IMR-90 (cell line): Measurements from ENCODE around the gene EZR. TPM values are rescaled to one million over a fixed set of nuclear protein-coding genes. Genes with fewer than 3 reads are reported as not detected.

Experiments used
- ATAC-seq: fragments of 200-7000 bp; cut with Tn5 transposase; 2 replicates; pipeline ENCODE4 v1.9.1; 2020; ENCODE audit warnings: low read depth, mild to moderate bottlenecking, moderate library complexity
- BruUV-seq: library from RNA; stranded (reverse); fragments of 400-500 nt; replicated peaks from 2 replicates; lab custom pipeline; 2021; lab: Mats Ljungman, UMichigan
- CTCF ChIA-PET: fragments of 300-600 bp; formaldehyde crosslinking; extraction: SDS; loops from one replicate; lab custom pipeline; 2021; ENCODE audit warnings: antibody characterized with exemption; lab: Yijun Ruan, JAX
- POLR2A ChIA-PET: fragments of 300-600 bp; sonication (Branson Sonifier 250); formaldehyde crosslinking; loops from one replicate; lab custom pipeline; 2022; ENCODE audit warnings: antibody characterized with exemption; ENCODE audit not compliant: unreplicated experiment; lab: Charles Lee
- DNase-seq: peaks from one replicate; pipeline ENCODE4 v3.0.0; 2013
- H2AFZ ChIP-seq: replicated peaks from 2 replicates; pipeline ENCODE3; 2013; ENCODE audit warnings: low read length, mild to moderate bottlenecking; ENCODE audit not compliant: poor library complexity
- H2AK5ac ChIP-seq: 2 replicates; pipeline ENCODE4 v1.6.1; 2013; ENCODE audit warnings: low read depth, low read length, inconsistent platforms
- H2AK9ac ChIP-seq: replicated peaks from 2 replicates; pipeline ENCODE3; 2013; ENCODE audit warnings: mild to moderate bottlenecking, low read depth, low read length, moderate library complexity; ENCODE audit not compliant: poor library complexity
- H2BK120ac ChIP-seq: 2 replicates; pipeline ENCODE4 v1.6.1; 2013; ENCODE audit warnings: low read depth, low read length, inconsistent platforms
- H2BK15ac ChIP-seq: 3 replicates; pipeline ENCODE4 v1.6.1; 2013; ENCODE audit warnings: low read depth, low read length, inconsistent platforms
- H2BK20ac ChIP-seq: 2 replicates; pipeline ENCODE4 v1.6.1; 2013; ENCODE audit warnings: low read depth, mild to moderate bottlenecking, inconsistent platforms, low read length, moderate library complexity
- H2BK5ac ChIP-seq: 2 replicates; pipeline ENCODE4 v1.6.1; 2013; ENCODE audit warnings: mild to moderate bottlenecking, low read depth, low read length, inconsistent platforms; ENCODE audit not compliant: poor library complexity, severe bottlenecking
- H3K14ac ChIP-seq: replicated peaks from 2 replicates; pipeline ENCODE4 v1.6.1; 2013; ENCODE audit warnings: low read depth, low read length, inconsistent platforms
- H3K18ac ChIP-seq: 2 replicates; pipeline ENCODE4 v1.6.1; 2013; ENCODE audit warnings: low read depth, low read length, control low read depth
- H3K23ac ChIP-seq: 2 replicates; pipeline ENCODE4 v1.6.1; 2013; ENCODE audit warnings: low read depth, low read length, inconsistent platforms
- H3K27ac ChIP-seq: 2 replicates; pipeline ENCODE4 v1.5.1; 2013; ENCODE audit warnings: mild to moderate bottlenecking, control low read depth, low read length; ENCODE audit not compliant: insufficient read depth
- H3K27me3 ChIP-seq: 2 replicates; pipeline ENCODE4 v1.6.1; 2013; ENCODE audit warnings: low read length; ENCODE audit not compliant: control insufficient read depth, insufficient read depth
- H3K36me3 ChIP-seq: 2 replicates; pipeline ENCODE4 v1.6.1; 2013; ENCODE audit warnings: low read length, mixed read lengths; ENCODE audit not compliant: control insufficient read depth, insufficient read depth
- H3K4ac ChIP-seq: 2 replicates; pipeline ENCODE4 v1.6.1; 2013; ENCODE audit warnings: low read depth, low read length, inconsistent platforms
- H3K4me1 ChIP-seq: 2 replicates; pipeline ENCODE4 v1.6.1; 2013; ENCODE audit warnings: low read length, mixed read lengths; ENCODE audit not compliant: control insufficient read depth, insufficient read depth
- H3K4me2 ChIP-seq: 2 replicates; pipeline ENCODE4 v1.6.1; 2013; ENCODE audit warnings: low read depth, mild to moderate bottlenecking, control low read depth, low read length, moderate library complexity
- H3K4me3 ChIP-seq: 2 replicates; pipeline ENCODE4 v1.5.1; 2013; ENCODE audit warnings: low read depth, mild to moderate bottlenecking, control low read depth, low read length, moderate library complexity; ENCODE audit not compliant: insufficient read depth
- H3K56ac ChIP-seq: 2 replicates; pipeline ENCODE4 v1.6.1; 2013; ENCODE audit warnings: low read length, inconsistent platforms; ENCODE audit not compliant: insufficient read depth; ENCODE audit errors: extremely low read depth
- H3K79me1 ChIP-seq, 2 experiments: 2 replicates each; pipeline ENCODE4 v1.6.1; 2013; ENCODE audit warnings: low read length in 2 of 2, inconsistent platforms in 1 of 2, low read depth in 1 of 2
- H3K9ac ChIP-seq: 2 replicates; pipeline ENCODE4 v1.6.1; 2013; ENCODE audit warnings: low read depth, low read length, control low read depth
- H3K9me1 ChIP-seq: 2 replicates; pipeline ENCODE4 v1.6.1; 2013; ENCODE audit warnings: low read length, inconsistent platforms; ENCODE audit not compliant: insufficient read depth
- H3K9me3 ChIP-seq: 2 replicates; pipeline ENCODE4 v1.6.1; 2013; ENCODE audit warnings: low read length; ENCODE audit not compliant: control insufficient read depth, insufficient read depth
- H4K20me1 ChIP-seq: 2 replicates; pipeline ENCODE4 v1.6.1; 2013; ENCODE audit warnings: low read length, inconsistent platforms; ENCODE audit not compliant: insufficient read depth
- H4K5ac ChIP-seq: 2 replicates; pipeline ENCODE4 v1.6.1; 2013; ENCODE audit warnings: mild to moderate bottlenecking, low read depth, low read length, control low read depth
- H4K8ac ChIP-seq, 2 experiments: 2 replicates each; pipeline ENCODE4 v1.6.1; 2013; ENCODE audit warnings: low read depth in 2 of 2, low read length in 2 of 2, control low read depth in 1 of 2, inconsistent platforms in 1 of 2
- H4K91ac ChIP-seq: 2 replicates; pipeline ENCODE4 v1.6.1; 2013; ENCODE audit warnings: low read depth, low read length, inconsistent platforms; ENCODE audit not compliant: insufficient read depth
- BHLHE40 ChIP-seq: fragments of 150-350 bp; IDR thresholded peaks from 2 replicates; pipeline ENCODE4 v1.6.1; 2016; ENCODE audit warnings: mild to moderate bottlenecking, low read depth, low read length
- CEBPB ChIP-seq: IDR thresholded peaks from 2 replicates; pipeline ENCODE4 v1.6.1; 2012; ENCODE audit warnings: low read depth, low read length, improper control_type of control experiment
- CHD1 ChIP-seq: IDR thresholded peaks from 2 replicates; pipeline ENCODE4 v1.6.1; 2012; ENCODE audit warnings: low read depth, low read length, improper control_type of control experiment
- ELK1 ChIP-seq: fragments of 150-350 bp; IDR thresholded peaks from 2 replicates; pipeline ENCODE4 v1.6.1; 2016; ENCODE audit warnings: low read depth, mild to moderate bottlenecking, low read length, moderate library complexity, borderline replicate concordance
- FOS ChIP-seq: fragments of 150-350 bp; IDR thresholded peaks from 2 replicates; pipeline ENCODE4 v1.6.1; 2016; ENCODE audit warnings: low read depth, low read length
- MAFK ChIP-seq: IDR thresholded peaks from 2 replicates; pipeline ENCODE4 v1.6.1; 2012; ENCODE audit warnings: low read depth, low read length, improper control_type of control experiment
- MAZ ChIP-seq: IDR thresholded peaks from 2 replicates; pipeline ENCODE4 v1.6.1; 2012; ENCODE audit warnings: low read depth, mild to moderate bottlenecking, low read length, improper control_type of control experiment, moderate library complexity, borderline replicate concordance
- MXI1 ChIP-seq: IDR thresholded peaks from 2 replicates; pipeline ENCODE4 v1.6.1; 2012; ENCODE audit warnings: low read depth, mild to moderate bottlenecking, low read length, moderate library complexity, borderline replicate concordance
- NFE2L2 ChIP-seq: fragments of 150-350 bp; IDR thresholded peaks from 2 replicates; pipeline ENCODE4 v1.6.1; 2016; ENCODE audit warnings: low read depth, mild to moderate bottlenecking, low read length
- POLR2A ChIP-seq: IDR thresholded peaks from 2 replicates; pipeline ENCODE4 v1.6.1; 2012; ENCODE audit warnings: mild to moderate bottlenecking, low read depth, low read length
- RAD21 ChIP-seq: IDR thresholded peaks from 2 replicates; pipeline ENCODE4 v1.6.1; 2012; ENCODE audit warnings: low read length, improper control_type of control experiment
- RCOR1 ChIP-seq: IDR thresholded peaks from 2 replicates; pipeline ENCODE4 v1.6.1; 2012; ENCODE audit warnings: mild to moderate bottlenecking, low read length, improper control_type of control experiment; ENCODE audit not compliant: insufficient replicate concordance
- RFX5 ChIP-seq: IDR thresholded peaks from 2 replicates; pipeline ENCODE4 v1.8.0; 2012; ENCODE audit warnings: low read depth, mild to moderate bottlenecking, low read length, moderate library complexity
- SMC3 ChIP-seq: fragments of 150-350 bp; IDR thresholded peaks from 2 replicates; pipeline ENCODE4 v1.6.1; 2016; ENCODE audit warnings: low read depth, mild to moderate bottlenecking, antibody characterized with exemption, low read length, moderate library complexity
- USF2 ChIP-seq: fragments of 150-350 bp; IDR thresholded peaks from 2 replicates; pipeline ENCODE4 v1.6.1; 2017; ENCODE audit warnings: mild to moderate bottlenecking, antibody characterized with exemption, low read length, low read depth
- WGBS, 2 experiments: methylation state at CpG; one replicate each; pipeline versions ENCODE4 v1.1.5 to v1.1.7; 2013; ENCODE audit warnings: missing lambda C conversion rate in 2 of 2; ENCODE audit not compliant: insufficient read length in 1 of 2; ENCODE audit errors: extremely low coverage in 2 of 2; 5-methylcytosine and 5-hydroxymethylcytosine counted together
- dilution Hi-C: fragments of 300-500 bp; cut with HindIII; formaldehyde crosslinking; loops from one replicate; pipeline ENCODE4 v1.14.3; 2018; ENCODE audit warnings: low sequenced_read_pairs; ENCODE audit not compliant: unreplicated experiment
- in situ Hi-C: fragments of 300-500 bp; cut with MboI; formaldehyde crosslinking; loops from 3 replicates; pipeline ENCODE4 v1.14.3; 2019; ENCODE audit warnings: low sequenced_read_pairs, inconsistent platforms, mixed read lengths
- intact Hi-C: fragments of 100-400 bp; cut with micrococcal nuclease; formaldehyde crosslinking; loops from 2 replicates; pipeline ENCODE4 v1.10.0; 2022
- polyA plus RNA-seq, 3 experiments: library from polyadenylated mRNA; depleted of rRNA; stranded (reverse); fragments of >200 nt; gene quantifications; 2 replicates each; pipeline ENCODE4 v1.2.3, GENCODE V29; 2012; ENCODE audit warnings: low replicate concordance in 1 of 3
- total RNA-seq: library from RNA; depleted of rRNA; stranded (reverse); fragments of >200 nt; gene quantifications from 2 replicates; pipeline ENCODE4 v1.2.3, GENCODE V29; 2012
- TF ChIP-seq, protein P1 (sequence below): conservative IDR thresholded peaks from 2 replicates; pipeline ENCODE4 v1.5.1; 2012; ENCODE audit warnings: mild to moderate bottlenecking, low read depth, low read length, improper control_type of control experiment

The EZR gene
- total and polyA plus RNA-seq, 2 of the 4 experiments (the other 2 are of a cell fraction): 83.8 to 145 TPM

DNA sequence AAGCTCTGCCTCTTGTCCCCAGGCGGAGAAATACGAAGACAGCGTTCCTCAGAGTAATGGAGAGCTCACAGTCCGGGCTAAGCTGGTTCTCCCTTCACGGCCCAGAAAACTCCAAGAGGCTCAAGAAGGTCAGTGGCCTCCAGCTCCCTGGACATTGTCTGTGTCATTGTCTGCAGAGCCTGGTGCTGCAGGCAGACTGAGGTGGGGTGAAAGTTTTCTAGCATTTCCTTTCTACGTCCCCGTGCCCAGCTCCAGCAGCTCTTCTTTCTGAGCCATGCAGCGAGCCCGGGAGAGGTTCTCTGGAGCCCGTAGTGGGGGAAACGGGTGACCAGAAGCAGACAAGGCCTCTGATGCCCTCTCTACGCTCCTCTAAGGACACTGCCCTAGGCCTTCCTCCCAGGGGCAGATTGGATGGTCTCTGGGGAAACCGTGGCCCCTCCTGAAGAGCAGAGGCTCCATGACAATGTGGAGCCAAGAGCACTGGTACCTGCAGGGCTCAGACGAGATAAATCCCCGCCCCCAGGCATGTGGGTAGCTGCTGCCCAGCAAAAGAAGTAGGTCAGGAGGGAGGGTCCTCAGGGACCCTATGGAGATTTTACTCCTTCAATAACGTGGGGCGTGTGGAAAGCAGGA lies 58.4 kb downstream of the EZR start:
- in situ Hi-C loops (no loop called here), dilution Hi-C loops (no loop called here), intact Hi-C loops (no loop called here)
- no peaks in the 10 kb centered on the region for H3K27me3 ChIP-seq
- H4K8ac ChIP-seq: no peak overlapping the region
- ChIA-PET POLR2A (no interaction called here), CTCF (interaction anchor here (0.6 kb wide), 1 partner anchor 70 kb away, joined by 3 read pairs; no protein-coding TSS in a partner anchor)
- H3K79me1 ChIP-seq: no peaks in the 10 kb centered on the region
- H2BK15ac ChIP-seq: no peak overlapping the region
- no peak overlapping the region for H3K4ac ChIP-seq
- no peak overlapping the region for H4K5ac ChIP-seq
- no peak overlapping the region for H3K27ac ChIP-seq
- peak overlapping the region; percentile 26 for H2AK9ac ChIP-seq
- WGBS, 2 experiments: 90% methylated on average over 6 of the region's 17 CpGs; no CpG with 5 or more reads in 1 of the 2 experiments
- H4K20me1 ChIP-seq: no peaks in the 10 kb centered on the region; the same call in 1 of the 2 replicates
- H3K4me3 ChIP-seq: no peak overlapping the region
- no peak overlapping the region for H3K14ac ChIP-seq
- H2AFZ ChIP-seq: no peak overlapping the region
- no peak overlapping the region for H2AK5ac ChIP-seq
- H3K4me2 ChIP-seq: no peak overlapping the region
- no peak overlapping the region for H4K91ac ChIP-seq
- TF ChIP-seq MAFK: no peak
- TF ChIP-seq FOS: no peak
- TF ChIP-seq MAZ: no peak
- no peak for TF ChIP-seq RAD21
- TF ChIP-seq MXI1: no peak
- TF ChIP-seq CEBPB: no peak
- TF ChIP-seq, protein P1, sequence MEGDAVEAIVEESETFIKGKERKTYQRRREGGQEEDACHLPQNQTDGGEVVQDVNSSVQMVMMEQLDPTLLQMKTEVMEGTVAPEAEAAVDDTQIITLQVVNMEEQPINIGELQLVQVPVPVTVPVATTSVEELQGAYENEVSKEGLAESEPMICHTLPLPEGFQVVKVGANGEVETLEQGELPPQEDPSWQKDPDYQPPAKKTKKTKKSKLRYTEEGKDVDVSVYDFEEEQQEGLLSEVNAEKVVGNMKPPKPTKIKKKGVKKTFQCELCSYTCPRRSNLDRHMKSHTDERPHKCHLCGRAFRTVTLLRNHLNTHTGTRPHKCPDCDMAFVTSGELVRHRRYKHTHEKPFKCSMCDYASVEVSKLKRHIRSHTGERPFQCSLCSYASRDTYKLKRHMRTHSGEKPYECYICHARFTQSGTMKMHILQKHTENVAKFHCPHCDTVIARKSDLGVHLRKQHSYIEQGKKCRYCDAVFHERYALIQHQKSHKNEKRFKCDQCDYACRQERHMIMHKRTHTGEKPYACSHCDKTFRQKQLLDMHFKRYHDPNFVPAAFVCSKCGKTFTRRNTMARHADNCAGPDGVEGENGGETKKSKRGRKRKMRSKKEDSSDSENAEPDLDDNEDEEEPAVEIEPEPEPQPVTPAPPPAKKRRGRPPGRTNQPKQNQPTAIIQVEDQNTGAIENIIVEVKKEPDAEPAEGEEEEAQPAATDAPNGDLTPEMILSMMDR: no peak
- TF ChIP-seq RCOR1: no peak
- TF ChIP-seq POLR2A: no peak
- no peak for TF ChIP-seq RFX5
- no peak for TF ChIP-seq BHLHE40
- TF ChIP-seq SMC3: no peak
- TF ChIP-seq CHD1: no peak
- no peak for TF ChIP-seq NFE2L2
- no peak for TF ChIP-seq ELK1
- no peak for TF ChIP-seq USF2
- no peak overlapping the region for H3K23ac ChIP-seq
- no peak overlapping the region for H3K56ac ChIP-seq
- no peak overlapping the region for H2BK120ac ChIP-seq
- peaks cover 7% of the 10 kb centered on the region for H3K36me3 ChIP-seq
- no peak for DNase-seq
- no peak overlapping the region for H2BK5ac ChIP-seq
- no peaks in the 10 kb centered on the region; the same call in 1 of the 2 replicates for H3K4me1 ChIP-seq
- no peak overlapping the region for H2BK20ac ChIP-seq
- H3K9ac ChIP-seq: no peak overlapping the region
- peaks cover 5% of the 10 kb centered on the region; the same call in 1 of the 2 replicates for H3K9me1 ChIP-seq
- H3K18ac ChIP-seq: no peak overlapping the region
- no peak for ATAC-seq
- no TSS peak for BruUV-seq
- H3K9me3 ChIP-seq: no peaks in the 10 kb centered on the region
